ENCODE results near the gene NOBOX.

GRCh38 chr7:144428431-144428830 is 24.9 kb upstream of the NOBOX start:
- no peak for TF ChIP-seq CTCF (IDR thresholded peaks at IDR 0.05)
- TF ChIP-seq POLR2A (IDR thresholded peaks at IDR 0.05), result no peak
